Measurements from ENCODE around the gene MAST4. TPM values are rescaled to one million over a fixed set of nuclear protein-coding genes. Genes with fewer than 3 reads are reported as not detected.

The MAST4 gene
- total RNA-seq, 2 donors from 2014 or later: 9.5 to 20.8 TPM

DNA sequence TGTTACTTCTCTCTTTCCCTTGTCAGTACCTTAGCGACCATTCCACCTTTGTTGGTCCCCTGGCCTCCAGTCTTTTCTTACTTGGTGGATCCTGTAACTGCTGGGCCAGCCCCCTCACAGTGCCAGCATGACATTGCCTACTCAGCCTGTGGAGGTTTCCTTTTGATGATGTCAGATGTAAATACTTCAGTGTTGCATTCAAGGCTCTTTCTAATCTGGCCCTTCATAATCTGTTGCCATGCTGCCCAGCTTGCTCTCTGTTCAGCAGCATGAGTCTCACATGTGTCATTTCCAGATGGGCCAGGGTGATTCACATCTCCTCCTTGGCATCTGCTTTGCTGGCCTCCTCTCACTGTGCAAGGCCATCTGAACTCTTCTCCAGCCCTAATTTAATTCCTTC lies 57.1 kb downstream of the MAST4 start:
- Histone ChIP-seq H3K4me3 (no peak overlapping the region), H3K27me3 (no peaks in the 10 kb centered on the region), H3K36me3 (no peaks in the 10 kb centered on the region), H3K9ac (ENCODE audit: low read depth in 2 of 2, low read length in 2 of 2) (no peak overlapping the region), H3K27ac (no peak overlapping the region), H3K4me1 (no peaks in the 10 kb centered on the region), H3K9me3 (no peaks in the 10 kb centered on the region)
- TF ChIP-seq, protein P1, sequence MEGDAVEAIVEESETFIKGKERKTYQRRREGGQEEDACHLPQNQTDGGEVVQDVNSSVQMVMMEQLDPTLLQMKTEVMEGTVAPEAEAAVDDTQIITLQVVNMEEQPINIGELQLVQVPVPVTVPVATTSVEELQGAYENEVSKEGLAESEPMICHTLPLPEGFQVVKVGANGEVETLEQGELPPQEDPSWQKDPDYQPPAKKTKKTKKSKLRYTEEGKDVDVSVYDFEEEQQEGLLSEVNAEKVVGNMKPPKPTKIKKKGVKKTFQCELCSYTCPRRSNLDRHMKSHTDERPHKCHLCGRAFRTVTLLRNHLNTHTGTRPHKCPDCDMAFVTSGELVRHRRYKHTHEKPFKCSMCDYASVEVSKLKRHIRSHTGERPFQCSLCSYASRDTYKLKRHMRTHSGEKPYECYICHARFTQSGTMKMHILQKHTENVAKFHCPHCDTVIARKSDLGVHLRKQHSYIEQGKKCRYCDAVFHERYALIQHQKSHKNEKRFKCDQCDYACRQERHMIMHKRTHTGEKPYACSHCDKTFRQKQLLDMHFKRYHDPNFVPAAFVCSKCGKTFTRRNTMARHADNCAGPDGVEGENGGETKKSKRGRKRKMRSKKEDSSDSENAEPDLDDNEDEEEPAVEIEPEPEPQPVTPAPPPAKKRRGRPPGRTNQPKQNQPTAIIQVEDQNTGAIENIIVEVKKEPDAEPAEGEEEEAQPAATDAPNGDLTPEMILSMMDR (IDR thresholded peaks at IDR 0.05): no peak
- intact Hi-C loops (cut with DNase I): no loop called here
- no peak for DNase-seq

DNA sequence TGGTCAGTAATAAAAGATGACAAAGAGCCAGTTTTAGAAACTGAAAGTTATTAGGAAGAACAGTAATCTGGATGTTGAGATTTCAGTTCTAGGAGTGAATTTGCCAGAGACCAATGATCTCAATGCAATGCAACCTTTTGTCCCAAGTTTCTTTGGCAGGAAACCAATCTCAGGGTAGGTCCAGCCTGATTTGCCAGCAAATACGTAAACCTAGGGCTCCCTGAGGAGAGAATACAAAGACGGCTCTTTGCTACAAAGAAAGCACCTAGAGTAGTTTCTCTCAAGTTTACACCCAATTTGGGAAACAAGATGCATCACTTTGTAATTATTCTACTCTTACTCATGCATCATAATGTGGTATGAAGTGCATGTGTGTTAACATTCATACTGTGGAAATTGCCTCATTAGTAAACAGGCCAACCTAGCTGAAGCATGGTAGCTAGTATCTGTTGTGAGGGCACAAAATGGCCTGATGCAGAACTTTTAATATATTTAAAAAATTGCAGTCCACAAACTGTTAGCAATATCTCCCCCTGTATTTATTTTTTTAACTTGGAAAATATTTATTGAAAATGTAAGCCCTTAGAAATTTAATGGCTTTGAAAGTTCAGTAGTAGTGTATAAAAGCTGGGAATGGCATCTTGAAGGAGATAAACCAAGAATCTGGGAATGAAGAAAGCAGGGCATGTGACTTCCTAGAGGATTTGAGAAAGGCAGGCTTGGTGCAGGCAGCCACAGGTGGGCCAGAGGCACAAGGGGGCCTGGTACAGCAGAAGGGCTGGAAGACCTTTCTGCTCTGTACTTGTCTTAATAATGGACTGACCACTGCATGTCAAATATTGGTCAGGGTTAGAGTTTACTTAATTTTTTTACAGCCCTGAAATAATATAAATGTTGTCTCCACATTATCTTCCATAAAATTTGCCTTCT lies 59.5 kb downstream of the MAST4 start:
- intact Hi-C loops (cut with DNase I): no loop called here
- DNase-seq: no peak
- no peak overlapping the region for H3K27ac ChIP-seq

DNA sequence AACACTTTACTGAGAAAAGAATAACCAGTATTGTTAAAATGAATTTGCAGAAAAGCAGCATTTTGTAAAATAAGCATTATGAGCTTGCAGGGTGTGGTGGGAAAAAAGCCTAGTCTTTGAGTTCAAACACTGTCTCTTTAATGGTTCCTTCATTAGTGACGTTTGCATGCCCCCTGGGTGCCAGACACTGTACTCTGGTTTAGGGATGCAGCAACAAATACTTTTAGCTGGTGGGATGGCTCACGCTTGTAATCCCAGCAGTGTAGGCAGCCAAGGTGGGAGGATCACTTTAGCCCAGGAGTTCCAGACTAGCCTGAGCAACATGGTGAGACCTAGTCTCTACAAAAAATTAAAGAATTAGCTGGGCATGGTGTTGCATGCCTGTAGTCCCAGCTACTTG lies 62.3 kb downstream of the MAST4 start:
- no peaks in the 10 kb centered on the region for H3K4me1 ChIP-seq
- H3K9ac ChIP-seq (ENCODE audit: low read depth in 2 of 2, low read length in 2 of 2): no peak overlapping the region
- H3K9me3 ChIP-seq: no peaks in the 10 kb centered on the region
- H3K36me3 ChIP-seq: no peaks in the 10 kb centered on the region
- TF ChIP-seq, protein P1 (IDR thresholded peaks at IDR 0.05): no peak
- no peak for DNase-seq
- no peaks in the 10 kb centered on the region for H3K27me3 ChIP-seq
- intact Hi-C loops (cut with DNase I): no loop called here
- no peak overlapping the region for H3K27ac ChIP-seq
- no peak overlapping the region for H3K4me3 ChIP-seq

More for the DNA sequence above, 59.5 kb downstream of the MAST4 start:
- H3K4me3 ChIP-seq: no peak overlapping the region
- no peaks in the 10 kb centered on the region for H3K4me1 ChIP-seq
- H3K27me3 ChIP-seq: no peaks in the 10 kb centered on the region
- no peaks in the 10 kb centered on the region for H3K9me3 ChIP-seq
- no peaks in the 10 kb centered on the region for H3K36me3 ChIP-seq
- TF ChIP-seq, protein P1 (IDR thresholded peaks at IDR 0.05): no peak
- H3K9ac ChIP-seq (ENCODE audit: low read depth in 2 of 2, low read length in 2 of 2): no peak overlapping the region

DNA sequence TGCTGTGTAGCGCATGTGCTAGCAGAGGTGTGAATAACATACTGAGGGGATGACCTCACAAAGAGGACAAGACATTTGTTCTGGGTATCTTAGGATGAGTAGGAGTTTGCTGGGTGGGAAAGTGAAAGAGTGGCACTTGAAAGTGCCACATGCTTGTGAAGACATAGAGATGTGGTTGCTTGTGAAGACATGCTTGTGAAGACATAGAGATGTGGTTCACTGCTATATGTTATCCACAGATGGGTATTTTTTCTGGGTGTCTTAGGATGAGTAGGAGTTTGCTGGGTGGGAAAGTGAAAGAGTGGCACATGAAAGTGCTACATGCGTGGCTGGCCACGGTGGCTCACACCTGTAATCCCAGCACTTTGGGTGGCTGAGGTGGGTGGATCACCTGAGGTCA lies 63.6 kb downstream of the MAST4 start:
- TF ChIP-seq, protein P1 (IDR thresholded peaks at IDR 0.05): no peak
- Histone ChIP-seq H3K9ac (ENCODE audit: low read depth in 2 of 2, low read length in 2 of 2) (no peak overlapping the region), H3K9me3 (no peaks in the 10 kb centered on the region), H3K4me3 (no peak overlapping the region), H3K4me1 (no peaks in the 10 kb centered on the region), H3K36me3 (no peaks in the 10 kb centered on the region), H3K27me3 (no peaks in the 10 kb centered on the region), H3K27ac (no peak overlapping the region)
- intact Hi-C loops (cut with DNase I): no loop called here
- no peak for DNase-seq

DNA sequence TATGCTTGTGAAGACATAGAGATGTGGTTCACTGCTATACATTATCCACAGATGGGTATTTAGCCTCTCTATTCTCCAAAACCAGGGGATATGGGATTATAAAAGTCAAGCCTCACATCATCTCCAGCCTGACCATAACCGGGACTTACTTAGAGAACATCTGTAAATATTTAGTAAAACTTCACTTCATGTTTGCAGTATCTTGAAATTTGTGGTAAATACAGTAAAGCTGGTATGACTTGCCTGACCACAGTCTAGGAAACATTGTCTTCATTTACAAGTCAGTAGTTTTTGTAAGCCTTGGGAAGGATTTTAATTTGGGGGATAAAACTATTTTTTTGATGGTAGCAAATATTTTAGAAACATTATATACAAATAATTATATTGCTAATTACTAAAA lies 64.2 kb downstream of the MAST4 start:
- Histone ChIP-seq H3K9me3 (no peaks in the 10 kb centered on the region), H3K36me3 (no peaks in the 10 kb centered on the region)
- intact Hi-C loops (cut with DNase I): no loop called here

More for the DNA sequence above, 64.2 kb downstream of the MAST4 start:
- H3K4me1 ChIP-seq: no peaks in the 10 kb centered on the region
- no peak for DNase-seq
- H3K4me3 ChIP-seq: no peak overlapping the region
- H3K27ac ChIP-seq: no peak overlapping the region
- H3K9ac ChIP-seq (ENCODE audit: low read depth in 2 of 2, low read length in 2 of 2): no peak overlapping the region
- TF ChIP-seq, protein P1 (IDR thresholded peaks at IDR 0.05): no peak
- H3K27me3 ChIP-seq: no peaks in the 10 kb centered on the region
